HUES64 (cell line): Measurements from ENCODE around the gene CCDC85C.

Experiments
- H3K27ac ChIP-seq: 2 replicates; pipeline ENCODE4 v1.7.0; 2013; ENCODE audit warnings: low read depth, low read length, inconsistent platforms
- H3K27me3 ChIP-seq: 2 replicates; pipeline ENCODE4 v1.6.1; 2013; ENCODE audit warnings: mild to moderate bottlenecking, low read length; ENCODE audit not compliant: insufficient read depth
- H3K36me3 ChIP-seq: 2 replicates; pipeline ENCODE4 v1.6.1; 2013; ENCODE audit warnings: mild to moderate bottlenecking, low read length; ENCODE audit not compliant: insufficient read depth
- H3K4me1 ChIP-seq: 2 replicates; pipeline ENCODE4 v1.6.1; 2013; ENCODE audit warnings: mild to moderate bottlenecking, low read length, moderate library complexity; ENCODE audit not compliant: insufficient read depth
- H3K4me3 ChIP-seq: 2 replicates; pipeline ENCODE4 v1.5.1; 2013; ENCODE audit warnings: mild to moderate bottlenecking, low read length, moderate library complexity
- H3K9ac ChIP-seq: 2 replicates; pipeline ENCODE4 v1.6.1; 2013; ENCODE audit warnings: mild to moderate bottlenecking, low read depth, low read length
- H3K9me3 ChIP-seq: 2 replicates; pipeline ENCODE4 v1.6.1; 2013; ENCODE audit warnings: low read depth, low read length; ENCODE audit not compliant: insufficient read depth
- WGBS: fragments of 150-250, 120-280 bp; methylation state at CpG from one replicate; pipeline ENCODE4 v1.1.7; 2013; ENCODE audit warnings: missing lambda C conversion rate; 5-methylcytosine and 5-hydroxymethylcytosine counted together

The CCDC85C gene

DNA sequence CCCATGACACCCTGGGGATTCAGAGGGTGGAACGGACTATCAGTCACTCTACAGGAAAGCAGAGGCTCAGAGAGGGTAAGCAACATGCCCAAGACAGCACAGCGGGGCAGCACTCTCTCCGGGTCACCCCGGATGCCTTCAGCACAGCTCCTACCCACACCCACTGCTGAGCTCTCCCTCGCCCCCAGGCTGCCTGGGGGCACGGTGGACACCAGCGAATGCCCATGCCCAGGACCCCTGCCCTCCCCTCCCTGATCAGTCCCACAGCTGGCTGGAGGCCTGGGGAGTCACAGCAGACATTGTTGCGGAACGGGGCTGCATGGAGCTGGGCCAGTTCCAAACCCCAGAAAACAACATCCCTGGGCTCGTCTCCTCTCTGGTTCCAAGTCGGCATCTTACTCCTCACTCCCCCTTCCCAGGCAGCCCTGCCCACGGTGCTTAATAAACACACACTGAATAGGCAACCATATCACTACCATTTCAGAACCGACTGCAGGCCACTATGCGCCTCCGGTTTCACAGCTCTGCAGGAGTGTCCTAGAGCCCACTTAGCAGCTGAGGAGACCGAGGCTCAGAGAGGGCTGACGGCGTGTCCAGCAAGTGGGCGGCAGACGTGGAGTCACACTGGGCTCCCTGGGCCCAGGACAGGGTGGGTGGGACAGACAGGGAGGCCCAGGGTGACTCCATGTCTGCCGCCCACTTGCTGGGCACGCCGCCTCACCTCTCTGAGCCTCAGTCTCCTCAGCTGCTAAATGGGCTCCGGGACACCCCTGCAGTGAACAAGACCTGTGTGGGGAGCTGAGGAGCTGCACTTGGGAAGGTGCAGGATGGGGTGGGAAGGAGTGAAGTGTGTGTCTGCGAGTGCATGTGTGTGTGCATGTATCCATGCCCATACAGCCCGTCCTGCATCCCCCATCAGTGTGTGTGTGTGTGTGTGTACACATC lies 27.0 kb downstream of the CCDC85C start:
- WGBS = 86% methylated on average over 25 of the region's 26 CpGs
- Histone ChIP-seq H3K4me3 (no peak overlapping the region), H3K36me3 (no peaks in the 10 kb centered on the region), H3K4me1 (peaks cover 53% of the 10 kb centered on the region), H3K9ac (no peak overlapping the region), H3K9me3 (no peaks in the 10 kb centered on the region), H3K27me3 (no peaks in the 10 kb centered on the region), H3K27ac (no peak overlapping the region)

DNA sequence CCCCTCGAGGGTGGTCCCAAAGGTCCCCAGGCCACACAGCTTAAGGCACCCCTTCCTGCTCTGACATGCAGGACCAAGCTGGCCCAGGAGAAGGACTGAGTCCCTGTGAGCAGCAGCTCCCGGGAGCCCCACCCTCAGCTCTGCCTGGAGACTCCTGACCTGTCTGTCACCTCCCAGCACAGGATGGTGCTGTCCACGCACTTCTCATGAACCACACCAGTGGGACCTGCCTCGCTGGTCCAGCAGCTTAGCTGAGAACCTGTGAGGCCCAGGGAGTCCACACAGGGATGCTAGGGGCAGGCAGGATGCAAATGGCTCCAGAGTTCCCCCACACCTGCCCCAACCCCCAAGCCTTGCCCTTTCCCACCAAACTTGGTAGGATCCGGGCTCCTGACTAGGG lies 27.7 kb downstream of the CCDC85C start:
- no peak overlapping the region for H3K9ac ChIP-seq

DNA sequence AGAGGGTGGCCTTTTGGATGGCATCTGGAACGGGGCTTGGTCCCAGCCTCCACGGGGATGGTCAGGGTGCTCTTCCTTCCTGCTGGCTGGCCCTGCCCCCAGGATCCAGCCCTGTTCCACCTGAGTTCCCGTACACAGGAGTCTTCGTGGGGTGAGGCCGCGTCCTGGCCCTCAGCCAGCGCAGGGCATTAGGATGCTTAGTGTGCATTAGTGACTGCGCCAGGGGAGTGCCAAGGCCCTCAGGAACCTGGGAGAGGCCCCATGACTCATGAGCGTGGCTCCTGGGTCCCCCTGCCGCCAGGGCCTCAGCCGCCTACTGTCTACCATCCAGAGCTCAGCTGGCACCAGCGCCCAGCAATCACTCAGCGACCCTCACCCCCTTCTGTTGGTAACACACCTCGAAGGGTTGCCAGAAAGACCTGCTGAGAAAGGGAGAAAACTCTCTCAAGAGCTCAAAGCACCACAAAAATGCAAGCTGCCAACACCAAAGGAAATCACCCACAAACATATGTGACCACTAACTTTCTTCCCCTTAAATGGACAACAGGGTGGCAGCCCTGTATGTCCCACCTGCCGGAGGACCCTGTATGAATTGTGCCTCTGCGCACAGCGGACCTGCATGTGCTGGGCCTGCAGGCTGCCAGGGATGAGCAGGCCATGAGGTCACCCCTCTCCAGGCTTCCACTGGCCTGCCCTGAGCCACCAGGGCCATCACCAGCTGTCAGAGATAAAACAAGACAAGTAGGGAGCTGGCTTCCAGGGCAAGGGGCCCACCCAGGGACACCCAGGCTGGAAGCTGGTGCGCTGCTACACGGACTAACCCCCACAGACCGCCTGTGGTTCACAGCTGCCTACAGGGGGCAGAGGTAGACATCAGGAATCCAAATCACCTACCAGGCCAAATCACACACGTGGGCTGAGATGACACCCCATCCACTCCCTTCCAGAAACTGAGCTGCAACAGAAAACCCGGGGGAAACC lies 28.7 kb downstream of the CCDC85C start:
- H3K9me3 ChIP-seq = no peaks in the 10 kb centered on the region
- no peaks in the 10 kb centered on the region for H3K36me3 ChIP-seq
- H3K4me3 ChIP-seq = no peak overlapping the region
- no peaks in the 10 kb centered on the region for H3K27me3 ChIP-seq
- H3K9ac ChIP-seq = no peak overlapping the region
- H3K27ac ChIP-seq = 0 out of 2 replicates have a peak overlapping the region, but pooled peaks have one; percentile 49
- peaks cover 65% of the 10 kb centered on the region for H3K4me1 ChIP-seq
- 80% methylated on average over 22 of the region's 22 CpGs for WGBS

More for the DNA sequence above, 27.7 kb downstream of the CCDC85C start:
- Histone ChIP-seq H3K4me1 (peaks cover 56% of the 10 kb centered on the region), H3K27ac (no peak overlapping the region), H3K27me3 (no peaks in the 10 kb centered on the region), H3K9me3 (no peaks in the 10 kb centered on the region), H3K36me3 (no peaks in the 10 kb centered on the region), H3K4me3 (no peak overlapping the region)
- WGBS = 80% methylated on average over 5 of the region's 5 CpGs

DNA sequence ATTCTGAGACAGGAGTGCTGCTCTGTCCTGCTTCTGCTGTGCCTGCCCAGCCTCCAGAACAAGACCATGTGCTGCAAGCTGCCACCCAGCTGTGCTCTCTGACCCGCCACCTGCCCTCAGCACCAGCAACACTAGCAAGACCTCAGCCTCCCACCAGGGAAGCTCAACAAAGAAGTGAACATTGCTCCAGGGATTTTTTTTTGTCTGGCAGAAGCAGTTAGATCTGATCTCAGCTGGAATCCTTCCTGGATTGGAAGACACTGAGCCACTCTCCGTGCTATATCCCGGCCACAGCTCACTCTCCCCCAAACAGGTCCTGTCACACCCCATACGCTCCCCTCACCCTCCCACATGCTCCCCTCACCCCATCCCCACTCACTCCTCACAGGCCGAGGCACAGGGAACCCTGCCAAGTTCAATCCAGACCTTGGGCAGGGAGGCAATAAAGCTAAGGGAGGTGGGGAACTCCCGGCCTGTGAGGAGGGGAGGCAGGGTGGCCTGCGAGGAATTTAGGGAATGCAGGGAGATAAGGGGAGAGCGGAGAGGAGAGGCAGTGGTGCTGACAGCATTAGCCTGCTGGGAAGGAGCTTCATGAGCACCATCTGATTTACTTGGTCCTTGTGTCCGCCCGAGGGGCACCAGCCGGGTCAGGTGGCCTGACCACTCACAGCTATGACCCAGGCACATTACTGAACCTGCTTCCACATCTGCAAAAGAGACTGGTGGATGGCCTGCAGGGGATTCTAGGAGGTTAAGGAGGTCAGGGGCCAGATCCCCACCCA lies 29.7 kb downstream of the CCDC85C start:
- Histone ChIP-seq H3K4me1 (peaks cover 67% of the 10 kb centered on the region), H3K36me3 (no peaks in the 10 kb centered on the region), H3K4me3 (no peak overlapping the region), H3K27me3 (no peaks in the 10 kb centered on the region), H3K27ac (peak overlapping the region; percentile 58), H3K9me3 (no peaks in the 10 kb centered on the region), H3K9ac (no peak overlapping the region)
- 20% methylated on average over 11 of the region's 11 CpGs for WGBS

DNA sequence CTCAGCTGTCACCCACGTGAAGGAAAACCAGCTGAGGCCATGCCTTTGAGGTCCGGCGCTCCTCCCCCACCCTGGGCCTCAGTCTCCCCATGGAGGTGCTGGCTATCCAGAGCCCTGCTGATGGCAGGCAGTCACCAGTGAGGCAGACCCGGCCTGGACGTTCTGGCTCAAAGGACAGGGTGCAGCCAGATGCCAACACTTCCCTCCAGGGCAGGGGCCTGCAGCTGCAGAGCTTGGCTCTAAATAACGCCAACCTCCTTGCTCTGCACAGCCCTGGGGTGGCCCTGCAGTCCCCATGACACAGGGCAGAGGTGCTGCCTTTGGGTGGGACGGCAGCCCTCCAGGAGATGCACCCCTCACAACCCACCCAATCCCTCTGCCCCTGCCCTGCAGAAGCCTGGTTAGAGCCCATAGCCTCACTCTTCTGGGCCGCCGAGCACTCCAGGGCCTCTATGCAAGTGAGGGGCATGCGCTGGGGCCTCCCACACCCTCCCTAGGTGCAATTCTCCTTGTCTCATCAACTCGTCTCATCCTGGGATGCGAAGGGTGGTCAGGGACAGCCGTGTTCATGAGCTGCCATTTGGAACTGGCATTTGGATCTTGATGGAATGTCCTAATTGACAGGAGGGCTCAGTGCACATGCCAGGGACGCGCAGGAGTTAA lies 30.4 kb downstream of the CCDC85C start:
- no peak overlapping the region for H3K9ac ChIP-seq
- no peaks in the 10 kb centered on the region for H3K9me3 ChIP-seq
- no peaks in the 10 kb centered on the region for H3K36me3 ChIP-seq
- H3K4me1 ChIP-seq = peaks cover 71% of the 10 kb centered on the region
- H3K4me3 ChIP-seq = no peak overlapping the region
- H3K27me3 ChIP-seq = no peaks in the 10 kb centered on the region
- 0 out of 2 replicates have a peak overlapping the region, but pooled peaks have one; percentile 6 for H3K27ac ChIP-seq
- WGBS = 71% methylated on average over 15 of the region's 15 CpGs

DNA sequence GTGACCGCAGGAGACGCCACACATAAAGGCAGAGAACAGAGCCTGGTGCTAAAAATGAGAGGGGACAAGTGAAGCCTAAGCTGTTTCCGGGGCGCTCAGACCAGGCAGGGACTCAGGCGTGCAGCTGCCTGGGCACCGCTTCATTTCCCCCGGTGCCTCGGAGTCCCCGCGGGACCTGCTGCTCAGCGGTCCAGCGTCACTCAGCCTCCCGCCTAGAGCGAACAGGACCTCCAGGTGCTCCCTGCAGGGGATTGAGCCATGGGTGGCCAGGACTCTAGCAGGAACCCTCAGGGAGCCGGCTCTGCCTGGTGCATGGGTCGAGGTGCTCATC lies 31.0 kb downstream of the CCDC85C start:
- Histone ChIP-seq H3K27me3 (no peaks in the 10 kb centered on the region), H3K36me3 (no peaks in the 10 kb centered on the region), H3K4me1 (peaks cover 77% of the 10 kb centered on the region), H3K4me3 (no peak overlapping the region), H3K9ac (no peak overlapping the region), H3K9me3 (no peaks in the 10 kb centered on the region), H3K27ac (no peak overlapping the region)
- 83% methylated on average over 16 of the region's 16 CpGs for WGBS

DNA sequence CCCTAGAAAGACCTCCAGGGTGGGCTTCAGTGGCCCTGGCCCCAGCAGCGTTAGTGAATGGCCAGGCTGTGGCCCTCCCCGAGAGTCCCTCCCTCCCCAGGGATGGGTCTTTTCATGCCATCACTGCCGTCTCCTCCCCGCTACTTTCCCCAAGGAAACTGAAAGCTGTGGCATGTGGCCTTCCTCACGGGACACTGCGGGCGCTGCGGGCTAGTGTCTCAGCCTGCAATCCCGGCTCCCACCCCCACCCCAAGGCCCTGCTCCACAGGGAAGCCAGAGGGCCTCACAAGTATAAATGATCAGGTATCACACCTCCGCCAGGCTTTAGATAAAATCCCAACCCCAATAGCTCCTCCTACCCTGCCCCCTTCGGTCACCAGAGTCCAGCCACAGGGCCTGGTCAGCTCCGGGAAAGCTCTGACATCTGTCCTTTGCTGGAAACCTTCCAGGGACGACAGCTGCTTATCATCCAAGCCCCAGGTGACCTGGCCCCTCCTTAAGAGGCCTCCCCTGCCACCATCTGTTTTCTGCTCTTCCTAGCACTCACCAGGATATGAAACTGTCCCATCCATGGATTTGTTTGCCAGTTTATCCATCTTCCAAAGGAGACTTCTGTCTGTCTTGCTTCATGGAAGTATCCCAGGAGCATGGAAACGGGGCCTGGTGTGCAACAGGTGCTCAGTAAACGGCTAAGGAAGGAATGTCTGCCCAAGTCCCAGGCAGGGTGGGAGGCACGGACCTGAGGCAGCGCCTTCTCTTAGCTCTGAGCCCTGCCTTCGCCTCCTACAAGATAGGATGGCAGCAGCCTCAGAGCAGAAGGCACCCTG lies 31.6 kb downstream of the CCDC85C start:
- no peak overlapping the region for H3K9ac ChIP-seq

DNA sequence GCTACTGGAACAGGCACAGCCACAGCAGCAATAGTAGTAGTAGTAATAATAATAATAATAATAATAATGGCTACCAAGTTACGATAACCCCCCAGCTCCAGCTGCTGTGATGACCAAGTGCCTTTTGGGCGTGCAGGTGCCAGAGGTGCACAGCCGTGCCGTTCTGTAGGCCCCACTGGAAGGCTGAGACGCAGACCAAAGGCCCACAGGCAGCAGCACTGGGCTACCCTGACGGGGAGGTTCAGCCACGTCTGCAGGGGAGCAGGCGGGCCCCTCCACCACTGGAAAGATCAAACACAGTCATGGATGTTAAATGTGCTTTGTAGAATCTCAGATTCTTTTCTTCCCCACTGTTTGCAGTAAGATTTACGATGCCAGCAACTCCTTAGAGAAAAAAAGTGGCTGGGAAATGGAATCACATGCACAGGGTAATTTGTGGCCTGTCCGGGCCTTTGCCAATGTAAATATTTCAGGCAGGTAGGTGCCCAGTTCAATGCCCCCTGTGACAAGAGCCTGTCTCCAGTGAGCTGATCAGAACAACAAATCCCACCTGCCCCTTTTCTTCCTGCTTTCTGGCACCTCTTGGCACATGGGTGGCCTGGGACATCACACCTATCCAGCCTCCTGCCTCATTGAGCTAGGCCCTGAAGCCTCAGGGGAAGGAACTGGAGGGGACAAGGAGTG lies 32.6 kb downstream of the CCDC85C start:
- Histone ChIP-seq H3K4me1 (peaks cover 77% of the 10 kb centered on the region), H3K4me3 (no peak overlapping the region), H3K27ac (peak overlapping the region; percentile 63; the same call in 1 of the 2 replicates), H3K9ac (no peak overlapping the region), H3K36me3 (no peaks in the 10 kb centered on the region), H3K27me3 (no peaks in the 10 kb centered on the region), H3K9me3 (no peaks in the 10 kb centered on the region)
- WGBS = 50% methylated on average over 10 of the region's 10 CpGs

More for the DNA sequence above, 31.6 kb downstream of the CCDC85C start:
- peaks cover 77% of the 10 kb centered on the region for H3K4me1 ChIP-seq
- H3K27me3 ChIP-seq = no peaks in the 10 kb centered on the region
- H3K9me3 ChIP-seq = no peaks in the 10 kb centered on the region
- 66% methylated on average over 18 of the region's 18 CpGs for WGBS
- no peak overlapping the region for H3K27ac ChIP-seq
- no peaks in the 10 kb centered on the region for H3K36me3 ChIP-seq
- H3K4me3 ChIP-seq = no peak overlapping the region

DNA sequence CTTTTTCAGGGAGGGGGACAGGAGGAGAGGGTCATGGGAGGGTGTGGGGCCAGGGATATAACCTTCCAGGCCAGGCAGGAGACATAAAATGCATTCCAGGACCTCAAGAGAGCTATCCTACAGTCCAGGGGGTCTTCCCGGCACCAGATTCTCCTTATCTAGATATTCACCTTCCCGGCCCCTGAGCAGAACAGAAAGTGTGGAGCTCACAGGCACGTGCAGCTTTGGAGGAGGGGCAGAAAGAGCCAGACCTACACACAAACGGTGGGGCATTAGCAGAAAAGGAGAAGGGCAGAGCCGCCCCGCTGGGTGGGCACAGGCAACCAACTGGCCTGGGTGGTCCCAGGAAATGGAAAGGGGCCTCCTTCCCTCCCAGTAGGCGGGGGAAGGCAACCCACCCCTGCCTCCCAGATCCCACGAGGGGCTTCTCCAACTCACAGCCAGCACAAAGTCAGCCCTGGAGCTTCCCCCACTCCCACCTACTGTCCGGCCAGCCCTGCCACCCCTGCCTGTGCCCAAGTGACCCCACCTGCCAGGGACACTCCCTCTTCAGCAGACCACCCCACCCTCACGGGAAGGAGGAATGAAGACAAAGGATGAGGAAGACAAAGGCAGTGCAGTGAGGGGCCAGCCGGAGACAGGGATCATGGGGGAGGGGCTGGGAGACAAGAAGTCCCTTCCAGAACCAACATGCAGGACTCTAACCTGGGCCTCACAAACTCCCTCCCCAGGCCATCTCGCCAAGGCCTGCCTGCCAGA lies 33.3 kb downstream of the CCDC85C start:
- no peaks in the 10 kb centered on the region for H3K36me3 ChIP-seq
- H3K9me3 ChIP-seq = no peaks in the 10 kb centered on the region
- WGBS = 27% methylated on average over 10 of the region's 12 CpGs
- H3K27ac ChIP-seq = peak overlapping the region; percentile 45; the same call in 1 of the 2 replicates
- peaks cover 78% of the 10 kb centered on the region for H3K4me1 ChIP-seq
- peak overlapping the region; percentile 55; the same call in 1 of the 2 replicates for H3K9ac ChIP-seq
- no peaks in the 10 kb centered on the region for H3K27me3 ChIP-seq
- H3K4me3 ChIP-seq = no peak overlapping the region
